HG03196 (cell line): ENCODE results near the gene PTPRA.
A peak's percentile ranks its signal among the peaks of the same experiment; 100 is the strongest.

Experiments used
- ATAC-seq: cut with Tn5 transposase; IDR thresholded peaks from one replicate; pipeline ENCODE4 v1.9.1; 2021; ENCODE audit not compliant: unreplicated experiment

Gene PTPRA

DNA sequence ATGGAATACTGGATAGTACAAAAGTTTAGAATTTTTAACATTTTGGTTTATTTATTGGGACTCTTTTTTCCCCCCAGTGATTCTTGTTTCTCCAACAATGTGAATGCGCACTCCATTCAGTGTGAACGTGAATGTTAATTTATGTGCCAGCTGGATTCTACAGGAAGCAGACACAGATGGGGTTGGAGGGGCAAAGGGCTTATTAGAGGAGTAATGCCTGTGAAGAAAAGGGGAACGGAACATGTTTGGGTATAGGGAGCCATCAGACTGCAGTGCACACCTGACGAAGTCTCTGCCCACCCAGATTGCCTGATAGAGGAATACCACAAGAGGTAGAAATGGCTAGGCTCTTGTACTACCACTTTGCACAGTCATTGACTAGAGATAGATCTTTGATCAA, 48.2 kb downstream of the PTPRA start:
- no peak for ATAC-seq

- ATAC-seq = no peak
Measured at GRCh38 chr20:2922957-2923356, 49.7 kb downstream of the PTPRA start.

- ATAC-seq = no peak
Measured at GRCh38 chr20:2930538-2930937, 57.3 kb downstream of the PTPRA start.

DNA sequence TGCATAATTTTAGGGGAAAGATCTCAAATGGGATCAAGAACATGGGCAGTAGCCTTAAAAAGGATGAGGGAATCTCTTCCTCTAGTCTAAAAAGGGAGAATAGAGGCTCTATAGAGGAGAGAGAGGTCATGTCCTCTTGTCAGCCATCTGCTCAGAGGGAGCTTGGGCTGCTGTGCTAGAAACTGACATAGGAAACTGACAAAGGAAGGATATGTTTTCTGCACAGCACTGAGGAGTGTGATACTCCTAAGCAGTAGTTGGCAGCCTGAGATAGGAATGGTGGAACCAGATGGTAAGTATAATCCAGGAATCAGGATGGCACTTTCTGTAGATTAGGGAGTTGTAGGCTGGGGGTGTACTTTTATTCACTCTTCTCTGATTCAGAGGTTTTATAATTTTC, 59.2 kb downstream of the PTPRA start:
- ATAC-seq = no peak

GRCh38 chr20:2937902-2938301, 64.6 kb downstream of the PTPRA start:
- ATAC-seq = no peak

DNA sequence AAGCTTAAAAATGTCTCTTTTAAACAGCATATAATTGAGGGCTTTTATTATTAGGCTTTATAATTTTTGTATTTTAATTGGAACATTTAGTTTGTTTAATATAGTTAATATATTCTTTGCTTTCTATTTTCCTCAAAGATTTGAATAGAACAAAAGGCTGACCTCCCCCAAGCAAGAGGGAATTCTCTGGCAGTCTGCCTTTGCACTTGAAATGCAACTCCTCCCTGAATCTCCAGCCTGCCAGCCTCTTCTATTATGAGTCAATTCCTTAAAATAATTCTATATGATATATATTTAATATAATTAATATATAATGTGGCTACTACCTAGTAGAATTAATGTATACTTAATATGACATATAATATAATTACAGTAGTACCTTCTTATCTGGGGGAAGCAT, 69.2 kb downstream of the PTPRA start:
- ATAC-seq = no peak

DNA sequence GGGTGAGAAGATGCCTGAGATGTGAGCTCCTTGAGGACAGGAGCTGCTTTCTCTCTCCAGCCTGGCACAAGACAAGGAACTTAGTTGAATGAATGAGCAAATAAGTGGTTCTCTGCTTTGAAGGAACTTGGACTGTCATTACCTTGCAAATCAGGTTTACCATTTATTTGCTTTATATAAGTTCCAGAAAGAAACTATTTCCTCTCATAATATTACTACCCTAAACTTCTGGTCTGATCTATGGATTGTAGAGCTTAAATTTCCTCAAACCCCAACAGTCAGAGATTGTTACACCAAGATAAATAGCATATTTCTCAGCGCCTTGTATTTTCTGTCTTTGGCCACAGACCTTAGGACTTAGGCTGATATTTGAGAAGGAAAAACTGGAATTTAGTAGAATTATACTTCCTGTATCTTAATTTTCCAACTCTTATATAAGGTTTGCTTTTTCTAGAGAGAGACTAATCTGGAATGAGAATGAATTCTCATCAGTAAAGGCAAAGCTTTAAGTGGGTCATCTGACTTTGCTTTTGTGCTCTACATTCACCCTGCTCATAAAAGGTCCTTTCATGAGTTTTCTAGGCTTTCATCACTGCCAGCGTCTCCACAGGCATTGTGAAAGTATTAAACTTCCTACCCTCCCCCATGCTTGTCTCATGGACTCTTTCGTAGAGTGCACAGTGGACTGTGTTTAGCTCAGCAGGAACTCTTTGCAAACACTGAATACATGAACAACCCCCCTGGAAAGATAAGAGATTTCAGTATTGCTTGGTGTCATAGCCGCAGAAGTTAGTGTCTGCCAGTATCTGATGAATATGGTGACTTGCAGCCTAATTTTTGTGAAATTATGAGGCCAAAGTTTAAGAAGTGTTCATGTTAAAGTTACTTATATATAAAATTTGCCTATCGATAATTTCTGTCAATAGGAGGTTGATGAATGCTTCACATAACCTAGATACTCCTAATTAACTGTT, 74.0 kb downstream of the PTPRA start:
- ATAC-seq = no peak

DNA sequence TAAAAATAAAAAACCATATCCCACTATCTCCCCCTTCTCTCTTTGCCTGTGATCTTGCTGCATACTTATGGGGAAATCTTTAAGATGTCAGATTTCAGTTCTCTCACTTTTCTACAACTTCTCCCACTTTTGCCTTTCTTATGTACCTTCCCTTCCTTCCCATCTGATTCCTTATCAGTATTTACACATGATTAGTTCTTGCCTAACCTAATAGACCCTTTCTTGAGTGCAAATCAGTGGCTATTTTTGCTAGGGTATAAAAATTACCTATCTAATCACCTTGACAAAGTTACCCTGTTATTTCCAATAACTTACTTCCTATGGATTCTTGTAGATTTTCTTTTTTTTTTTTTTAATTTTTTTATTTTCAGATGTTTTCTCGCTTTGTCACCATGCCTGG, 75.7 kb downstream of the PTPRA start:
- no peak for ATAC-seq

- no peak for ATAC-seq
Measured at GRCh38 chr20:2952766-2953165, 79.5 kb downstream of the PTPRA start.

- no peak for ATAC-seq
Measured at GRCh38 chr20:2955257-2955970, 82.1 kb downstream of the PTPRA start.

DNA sequence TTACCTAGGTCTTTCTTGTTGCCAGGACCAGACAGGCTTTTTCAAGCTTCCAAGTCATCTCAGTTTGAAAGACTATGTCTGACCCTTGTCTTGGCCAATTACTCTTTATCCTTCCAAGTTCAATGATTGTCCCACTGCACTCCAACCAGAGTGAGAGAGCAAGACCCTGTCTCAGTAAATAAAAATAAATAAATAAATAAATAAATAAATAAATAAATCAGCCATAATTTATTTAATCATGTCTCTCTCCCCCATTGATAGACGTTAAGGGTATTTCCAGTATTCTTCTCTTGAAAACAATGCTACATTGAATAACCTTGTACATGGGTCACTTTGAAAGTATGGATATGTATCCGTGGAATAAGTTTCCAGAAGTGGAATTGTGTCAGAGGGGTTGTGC, 83.2 kb downstream of the PTPRA start:
- ATAC-seq = no peak

DNA sequence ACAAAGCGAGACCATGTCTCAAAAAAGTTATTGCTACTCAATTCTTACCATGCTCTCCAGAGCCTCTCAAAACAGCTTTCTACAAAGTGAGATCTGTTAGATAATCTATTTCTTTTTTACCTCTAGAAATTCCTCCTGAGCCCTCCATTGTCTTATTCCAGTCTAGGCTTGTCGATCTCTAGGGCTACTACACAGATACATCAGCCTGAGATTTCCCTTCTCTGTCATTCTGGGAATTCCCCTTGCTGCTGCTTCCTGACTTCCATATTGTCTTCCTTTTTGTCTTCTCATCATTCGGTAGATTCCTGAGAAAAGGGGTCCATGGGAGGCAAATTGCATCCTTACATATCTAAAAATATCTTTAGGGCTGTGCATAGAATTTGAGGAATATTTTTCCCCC, 94.6 kb downstream of the PTPRA start:
- ATAC-seq = no peak

DNA sequence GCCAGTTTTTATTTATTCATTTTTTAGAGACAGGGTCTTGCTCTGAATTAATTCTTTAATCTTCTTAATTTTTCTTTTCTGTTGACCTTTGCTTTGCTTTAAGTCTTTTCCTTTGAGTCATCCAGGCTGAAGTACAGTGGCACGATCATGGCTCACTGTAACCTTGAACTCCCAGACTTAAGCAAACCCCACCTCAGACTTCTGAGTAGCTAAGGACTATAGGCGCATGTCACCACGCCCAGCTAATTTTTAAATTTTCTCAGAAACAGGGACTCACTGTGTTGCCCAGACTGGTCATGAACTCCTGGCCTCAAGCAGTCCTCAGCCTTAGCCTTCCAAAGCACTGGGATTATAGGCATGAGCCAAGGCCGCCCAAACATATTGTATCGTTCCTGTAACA, 98.8 kb downstream of the PTPRA start:
- no peak for ATAC-seq

- no peak for ATAC-seq
Measured at GRCh38 chr20:2973574-2973973, 100.3 kb downstream of the PTPRA start.

GRCh38 chr20:2978519-2978918, 105.2 kb downstream of the PTPRA start:
- ATAC-seq = no peak

DNA sequence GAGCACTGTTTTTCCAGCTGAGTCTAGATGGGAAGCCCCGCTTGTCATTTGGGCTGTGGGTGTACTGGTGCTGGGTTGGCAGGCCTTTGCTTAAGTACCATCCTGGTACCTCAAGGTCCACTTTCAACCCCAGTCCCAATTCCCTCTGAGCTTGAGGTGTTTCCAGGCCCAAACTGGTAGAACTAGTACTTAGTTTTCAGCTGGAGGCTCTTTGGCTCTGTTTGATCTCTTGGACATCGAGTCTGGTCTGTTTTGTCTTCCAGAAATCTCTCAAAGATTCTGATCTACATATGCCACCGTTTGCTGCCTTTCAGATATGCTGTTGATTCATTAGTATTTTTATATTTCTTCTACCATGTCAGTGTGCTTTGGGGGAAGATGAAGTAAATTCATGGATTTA, 108.4 kb downstream of the PTPRA start:
- no peak for ATAC-seq

DNA sequence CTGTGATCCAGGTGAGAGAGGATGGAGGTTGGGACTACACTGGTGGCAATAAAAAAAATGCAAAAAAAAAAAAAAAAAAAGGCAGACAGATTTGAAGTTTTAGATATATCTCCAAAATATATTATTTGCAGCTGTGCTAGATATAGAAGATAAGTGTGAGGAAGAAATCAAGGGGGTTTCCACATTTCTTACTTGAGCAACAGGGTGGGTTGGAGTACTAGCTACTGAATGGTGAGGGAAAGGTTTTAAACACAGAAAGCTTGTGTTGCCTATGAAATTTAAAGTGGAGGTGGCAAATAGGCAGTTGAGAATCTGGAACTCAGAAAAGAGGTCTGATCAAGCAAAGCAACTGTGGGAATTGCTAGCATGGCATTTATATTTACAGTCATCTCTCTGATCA, 110.2 kb downstream of the PTPRA start:
- no peak for ATAC-seq

GRCh38 chr20:2984028-2984501, 110.8 kb downstream of the PTPRA start:
- ATAC-seq = peak; percentile 50

- ATAC-seq = no peak
Measured at GRCh38 chr20:2984956-2985661, 111.8 kb downstream of the PTPRA start.

- no peak for ATAC-seq
Measured at GRCh38 chr20:2986466-2986865, 113.2 kb downstream of the PTPRA start.

- ATAC-seq = no peak
Measured at GRCh38 chr20:2987861-2988260, 114.6 kb downstream of the PTPRA start.
